NCI-H82 (cell line): ENCODE data around the gene RRAD.
A peak's percentile ranks its signal among the peaks of the same experiment; 100 is the strongest.
"Not testable (repeated sequence)": the region's sequence is repeated elsewhere in the genome, so short reads cannot be mapped to it uniquely, and the experiment has no call there.

ENCODE experiments used
- DNase-seq: peaks from one replicate; lab custom pipeline; 2025; lab: John Stamatoyannopoulos, UW

The RRAD gene

GRCh38 chr16:66900721-66901441 lies 24.5 kb downstream of the RRAD start:
- DNase-seq = peak; percentile 84

DNA sequence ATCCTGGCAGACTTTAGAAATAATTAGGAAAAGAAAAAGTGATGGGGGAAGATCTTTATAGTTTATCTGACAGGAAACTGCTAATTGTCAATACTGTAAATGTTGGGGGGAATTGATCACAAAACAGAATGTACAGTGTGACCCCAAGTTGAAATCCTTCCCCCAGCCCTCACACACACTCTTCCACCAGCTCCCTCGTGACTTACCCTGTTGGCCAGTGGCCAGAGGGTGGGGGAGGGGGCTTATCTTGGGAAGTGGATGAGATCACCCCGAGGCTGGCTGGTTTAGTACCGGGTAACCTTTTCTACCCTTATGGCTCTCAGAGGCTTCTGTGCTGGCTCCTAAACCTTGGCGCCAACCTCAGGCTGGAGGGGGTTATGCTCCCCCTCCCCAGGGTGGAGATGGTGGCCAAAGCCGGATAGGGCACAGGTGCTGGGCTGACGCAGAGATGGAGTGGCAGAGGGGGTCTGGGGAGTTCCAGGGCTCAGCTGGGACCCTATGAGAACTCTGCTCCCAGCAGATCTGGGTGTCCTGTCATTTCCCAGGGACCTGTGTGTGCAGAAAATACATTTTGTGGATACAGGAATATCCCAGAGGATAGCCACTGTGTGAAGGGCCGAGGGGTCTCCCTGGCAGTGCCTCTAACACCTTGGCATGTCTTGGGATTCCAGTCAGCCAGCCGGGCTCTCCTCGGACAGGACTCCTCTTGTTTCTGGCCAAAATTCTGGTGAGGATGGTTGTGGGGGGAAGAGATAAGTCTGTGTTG lies 25.2 kb downstream of the RRAD start:
- peak; percentile 89 for DNase-seq

DNA sequence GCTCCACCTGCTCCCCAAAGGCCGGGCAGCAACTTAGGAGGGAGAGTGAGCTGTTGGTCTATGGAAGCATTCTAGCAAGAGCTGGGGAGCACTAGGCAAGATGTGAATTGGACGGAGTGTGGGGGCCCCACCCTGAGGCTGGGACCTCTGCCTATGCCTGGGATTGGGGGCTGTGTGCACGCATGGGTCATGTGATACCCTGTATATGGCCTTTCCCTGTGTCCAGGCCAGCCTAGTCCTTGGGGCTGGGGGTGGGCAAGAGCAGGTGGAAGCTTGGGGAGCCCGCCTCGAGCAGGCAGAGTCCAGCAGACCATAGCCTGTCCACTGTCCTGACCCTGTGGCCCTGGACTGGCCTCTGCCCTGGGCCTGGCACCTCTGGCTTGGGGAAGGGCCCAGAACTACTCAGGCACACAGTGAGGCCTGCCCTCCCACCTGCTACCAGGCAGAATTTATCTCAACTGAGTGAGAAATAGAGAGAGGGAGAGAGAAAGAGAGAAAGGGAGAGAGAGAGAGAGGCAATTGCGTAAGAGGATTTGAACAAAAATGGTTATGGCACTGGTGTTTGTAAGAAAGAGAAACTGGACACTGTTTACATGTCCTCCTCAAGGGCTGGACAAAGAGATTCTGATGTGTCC lies 25.9 kb downstream of the RRAD start:
- DNase-seq = no peak

DNA sequence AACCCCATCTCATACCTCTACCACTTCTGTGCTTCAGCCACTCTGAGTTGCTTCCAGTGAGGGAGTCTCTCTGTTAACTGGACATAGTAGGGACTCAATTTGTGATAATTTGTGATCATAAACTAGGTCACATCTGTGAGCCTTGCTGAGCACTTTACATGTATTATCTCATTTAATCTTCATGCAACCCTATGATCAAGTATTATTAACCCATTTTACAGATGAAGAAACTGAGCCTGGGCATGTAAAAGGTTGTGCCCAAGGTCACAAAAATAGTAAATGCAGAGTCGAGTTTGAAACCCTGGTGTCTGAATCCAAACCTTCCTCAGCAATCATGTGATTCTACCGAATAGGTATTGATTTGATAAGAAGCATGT lies 26.4 kb downstream of the RRAD start:
- no peak for DNase-seq

DNA sequence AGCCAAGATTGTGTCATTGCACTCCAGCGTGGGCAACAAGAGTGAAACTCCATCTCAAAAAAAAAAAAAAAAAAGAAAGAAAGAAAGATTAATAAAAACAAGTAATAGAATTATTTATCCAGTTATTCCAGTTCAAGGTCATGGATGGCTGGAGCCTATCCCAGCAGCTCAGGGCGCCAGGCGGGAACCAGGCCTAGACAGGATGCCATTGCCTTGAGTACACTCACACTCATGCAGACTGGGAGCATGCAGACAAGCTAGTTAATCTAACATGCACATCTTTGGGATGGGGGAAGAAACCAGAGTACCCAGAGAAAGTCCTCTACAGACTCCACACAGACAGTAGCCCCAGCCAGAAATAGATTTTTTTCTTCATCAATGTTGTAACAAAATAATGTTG lies 27.1 kb downstream of the RRAD start:
- peak; percentile 16 for DNase-seq

GRCh38 chr16:66896682-66897081 lies 28.7 kb downstream of the RRAD start:
- not testable (repeated sequence) for DNase-seq

- no peak for DNase-seq
These were observed 29.3 kb downstream of the RRAD start for GRCh38 chr16:66895999-66896398.

DNA sequence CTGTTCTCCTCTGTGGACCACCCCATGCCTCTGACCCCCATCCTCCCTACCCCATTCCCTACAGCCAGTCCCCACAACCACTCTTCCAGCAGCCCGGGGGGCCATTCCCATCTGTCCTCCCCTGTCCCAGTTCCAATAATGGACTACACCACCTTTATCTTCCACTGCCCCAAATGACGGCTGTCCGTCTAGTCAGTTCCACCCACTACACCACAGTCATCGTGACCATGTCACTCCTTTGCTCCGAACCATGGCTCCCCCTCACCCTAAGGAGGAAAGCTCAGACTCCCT lies 29.7 kb downstream of the RRAD start:
- DNase-seq = no peak

DNA sequence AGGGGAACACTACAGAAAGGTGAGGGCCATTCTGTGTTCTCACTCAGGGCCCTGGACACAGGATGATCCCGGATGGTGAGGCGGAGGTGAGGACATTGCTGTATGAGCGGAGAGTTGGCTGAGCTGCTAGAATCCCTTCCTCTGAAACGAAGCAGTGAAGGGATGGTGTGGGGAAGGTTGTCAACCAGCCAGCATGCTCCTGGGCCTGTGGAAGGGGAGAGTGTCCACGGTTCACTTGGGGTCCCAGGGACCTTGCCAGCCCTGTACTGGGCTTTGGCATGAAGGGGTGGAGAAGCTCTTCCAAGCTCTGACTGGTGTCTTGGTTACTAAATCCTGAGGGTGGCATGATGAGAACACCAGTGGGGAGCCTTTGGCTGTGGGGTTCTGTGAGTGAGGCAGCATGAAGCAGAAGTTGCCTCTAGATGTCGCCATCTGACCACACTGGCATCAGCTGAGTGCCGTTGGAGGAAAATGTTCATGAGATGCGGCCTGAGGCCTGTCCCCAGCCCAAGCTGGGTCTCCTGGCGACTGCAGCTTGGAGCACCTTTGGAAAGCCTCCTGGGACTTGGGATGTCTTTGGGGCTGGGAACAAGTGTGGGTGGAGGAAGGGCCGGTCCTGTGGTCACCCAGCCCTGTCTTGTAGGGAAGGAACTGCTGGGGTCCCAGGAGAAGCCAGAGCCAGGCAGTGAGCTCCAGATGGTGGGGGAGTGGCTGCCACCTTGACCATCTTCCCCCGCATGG lies 30.2 kb downstream of the RRAD start:
- DNase-seq = peak; percentile 91

GRCh38 chr16:66894055-66894454 lies 31.3 kb downstream of the RRAD start:
- DNase-seq = no peak

GRCh38 chr16:66891797-66892196 lies 33.5 kb downstream of the RRAD start:
- DNase-seq = no peak

- DNase-seq = no peak
These were observed 34.0 kb downstream of the RRAD start for GRCh38 chr16:66891360-66891759.

DNA sequence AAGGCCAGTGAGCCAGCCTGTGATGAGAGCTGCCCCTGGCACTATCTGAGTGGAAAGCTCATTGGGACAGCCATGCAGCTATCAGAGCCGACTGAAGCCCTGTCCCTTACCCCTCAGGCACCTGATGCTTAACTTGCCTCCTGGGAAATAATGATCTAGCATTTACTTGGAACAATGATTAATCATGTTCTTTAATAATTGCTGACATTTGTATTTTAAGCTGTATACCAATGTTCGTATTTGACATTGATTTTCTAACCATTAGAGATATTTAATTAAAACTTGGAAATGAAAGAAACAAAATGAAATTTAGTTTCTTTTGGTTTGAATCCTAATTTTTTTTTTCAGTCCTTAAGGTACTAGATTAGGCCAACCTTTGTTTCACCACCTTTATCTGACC lies 34.5 kb downstream of the RRAD start:
- no peak for DNase-seq

DNA sequence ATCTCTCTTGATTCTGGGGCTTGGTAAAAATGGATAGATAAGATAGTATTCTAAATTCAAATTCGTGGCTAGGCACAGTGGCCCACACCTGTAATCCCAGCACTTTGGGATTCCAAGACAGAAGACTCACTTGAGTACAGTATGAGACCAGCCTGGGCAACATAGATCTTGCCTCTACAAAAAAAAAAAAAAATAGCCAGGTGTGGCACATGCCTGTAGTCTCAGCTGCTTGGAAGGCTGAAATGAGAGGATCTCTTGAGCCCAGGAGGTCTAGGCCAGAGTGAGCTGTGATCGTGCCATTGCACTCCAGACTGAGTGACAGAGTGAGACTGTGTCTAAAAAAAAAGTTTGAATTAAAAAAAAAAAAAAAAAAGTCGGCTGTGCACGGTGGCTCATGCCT lies 35.7 kb downstream of the RRAD start:
- no peak for DNase-seq

DNA sequence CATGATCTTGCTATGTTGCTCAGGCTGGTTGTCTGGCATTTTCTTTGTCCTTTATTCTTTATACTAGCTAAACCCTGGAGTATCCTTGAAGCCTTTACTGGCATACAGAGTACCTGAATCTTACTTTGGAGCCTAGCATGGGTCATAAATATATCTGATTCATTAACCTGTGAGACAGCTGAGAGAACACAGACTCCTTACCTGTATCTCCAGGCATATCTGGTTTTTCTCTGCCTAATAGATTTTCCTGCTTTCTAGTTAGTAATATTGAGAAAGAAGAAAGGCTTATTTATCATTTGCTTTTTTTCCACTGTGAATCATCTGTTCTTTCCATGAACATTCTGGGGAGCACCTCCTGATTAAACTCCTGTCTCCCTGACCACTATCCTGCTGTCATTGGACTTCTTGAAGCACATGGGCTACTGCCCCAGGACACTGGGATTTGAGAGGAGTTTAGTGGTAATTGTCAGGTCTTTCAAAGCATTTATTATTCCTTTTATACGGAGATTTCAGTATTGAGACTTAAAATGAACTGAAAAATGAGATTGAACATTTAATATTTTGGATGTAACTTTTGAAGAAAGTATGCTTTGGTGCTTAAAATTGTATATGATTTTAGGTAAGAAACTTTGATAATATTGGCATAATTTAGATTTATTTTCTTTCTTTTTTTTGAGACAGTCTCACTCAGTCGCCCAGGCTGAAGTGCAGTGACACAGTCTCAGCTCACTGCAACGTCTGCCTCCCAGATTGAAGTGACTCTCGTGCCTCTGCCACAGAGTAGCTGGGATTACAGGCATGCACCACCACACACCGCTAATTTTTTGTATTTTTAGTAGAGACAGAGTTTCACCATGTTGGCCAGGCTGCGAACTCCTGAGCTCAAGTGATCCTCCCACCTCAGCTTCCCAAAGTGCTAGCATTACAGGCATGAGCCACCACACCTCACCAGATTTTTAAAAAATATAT lies 36.4 kb downstream of the RRAD start:
- DNase-seq = no peak

- DNase-seq = no peak
These were observed 38.4 kb downstream of the RRAD start for GRCh38 chr16:66886914-66887313.

DNA sequence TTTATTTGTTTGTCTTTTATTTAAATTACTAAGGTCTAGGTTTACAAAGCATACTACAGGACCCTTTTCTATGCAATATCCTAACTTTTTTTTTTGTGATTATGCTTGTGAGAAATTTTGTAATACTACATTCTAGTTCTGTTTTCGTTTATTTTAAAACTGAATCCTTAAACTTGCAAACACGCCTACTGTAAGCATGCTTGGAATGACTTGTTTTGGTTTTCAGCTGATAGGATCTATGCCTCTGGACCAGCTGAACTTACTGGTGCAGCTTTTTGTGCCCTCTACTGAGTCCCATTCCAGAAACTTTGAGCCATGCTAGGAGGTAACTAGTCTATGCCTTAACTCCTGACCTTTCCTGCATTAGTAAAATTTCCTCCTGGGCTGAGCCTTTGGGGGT lies 39.0 kb downstream of the RRAD start:
- DNase-seq = no peak

GRCh38 chr16:66885491-66885890 lies 39.8 kb downstream of the RRAD start:
- DNase-seq = no peak

DNA sequence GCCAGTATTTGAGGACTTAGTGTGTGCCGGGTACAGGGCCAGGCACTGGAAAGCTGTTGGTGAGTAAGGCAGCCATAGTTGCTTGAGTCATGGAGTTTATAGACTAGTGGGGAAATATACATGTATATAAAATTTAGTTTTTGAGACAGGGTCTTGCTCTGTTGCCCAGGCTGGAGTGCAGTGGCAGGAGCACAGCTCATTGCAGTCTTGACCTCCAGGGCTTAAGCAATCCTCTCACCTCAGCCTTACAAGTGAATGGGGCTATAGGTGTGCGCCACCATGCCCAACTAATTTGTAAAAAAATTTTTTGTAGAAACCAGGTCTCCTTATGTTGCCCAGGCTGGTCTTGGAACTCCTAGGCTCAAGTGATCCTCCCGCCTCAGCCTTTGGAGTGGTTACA lies 42.6 kb downstream of the RRAD start:
- DNase-seq = no peak

DNA sequence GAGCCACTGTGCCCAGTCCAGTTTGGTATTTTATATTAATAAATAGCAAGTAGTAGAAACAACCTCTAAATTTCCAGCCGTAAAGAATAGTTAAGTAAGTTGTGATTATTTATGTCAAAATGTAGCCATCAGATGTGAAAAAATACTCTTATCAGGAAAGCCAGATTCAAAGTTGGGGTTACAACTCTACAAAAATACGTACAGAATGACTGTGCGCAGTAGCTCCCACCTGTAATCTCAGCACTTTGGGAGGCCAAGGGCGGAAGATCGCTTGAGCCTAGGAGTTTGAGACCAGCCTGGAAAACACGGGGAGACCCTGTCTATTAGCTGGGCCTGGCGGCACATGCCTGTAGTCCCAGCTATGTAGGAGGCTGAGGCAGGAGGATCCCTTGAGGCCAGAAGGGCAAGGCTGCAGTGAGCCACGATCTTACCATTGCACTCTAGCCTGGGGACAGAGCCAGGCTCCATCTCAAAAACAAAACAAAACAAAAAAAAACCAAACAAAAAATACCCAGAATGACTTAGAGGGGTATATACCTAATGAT lies 43.3 kb downstream of the RRAD start:
- no peak for DNase-seq

GRCh38 chr16:66881560-66881959 lies 43.8 kb downstream of the RRAD start:
- no peak for DNase-seq
